Activated B cell treated with CpG ODN at 0.5 μM for 24 hours (primary cell): Measurements from ENCODE around the gene DNAJC21. TPM values are rescaled to one million over a fixed set of nuclear protein-coding genes. Genes with fewer than 3 reads are reported as not detected.
A peak's percentile ranks its signal among the peaks of the same experiment; 100 is the strongest.

Experiments used
- ATAC-seq: fragments of 200-7000 bp; cut with Tn5 transposase; one replicate; pipeline ENCODE4 v1.10.0; 2021; ENCODE audit warnings: low read depth, mild to moderate bottlenecking, moderate library complexity
- CTCF ChIA-PET: fragments of 350-600 bp; sonication (Branson Sonifier 250); formaldehyde crosslinking; loops from one replicate; lab custom pipeline; 2021; ENCODE audit warnings: antibody characterized with exemption; lab: Charles Lee
- POLR2A ChIA-PET: fragments of 350-600 bp; sonication (Branson Sonifier 250); formaldehyde crosslinking; loops from one replicate; lab custom pipeline; 2021; ENCODE audit warnings: antibody characterized with exemption; lab: Charles Lee
- DNase-seq: peaks from one replicate; pipeline ENCODE4 v3.0.0; 2022
- H3K27ac Mint-ChIP-seq: one replicate; pipeline ENCODE4 v1.8.0; 2020; ENCODE audit warnings: mixed read lengths
- H3K27me3 Mint-ChIP-seq: one replicate; pipeline ENCODE4 v1.8.0; 2021; ENCODE audit warnings: mixed read lengths
- H3K36me3 Mint-ChIP-seq: one replicate; pipeline ENCODE4 v1.8.0; 2021; ENCODE audit warnings: low read depth, mixed read lengths
- H3K4me1 Mint-ChIP-seq: one replicate; pipeline ENCODE4 v1.8.0; 2021; ENCODE audit warnings: mixed read lengths
- H3K4me3 Mint-ChIP-seq: one replicate; pipeline ENCODE4 v1.8.0; 2020; ENCODE audit warnings: mild to moderate bottlenecking, mixed read lengths
- H3K9me3 Mint-ChIP-seq: one replicate; pipeline ENCODE4 v1.8.0; 2020; ENCODE audit warnings: mixed read lengths
- intact Hi-C: fragments of 100-400 bp; cut with micrococcal nuclease; formaldehyde crosslinking; loops from one replicate; pipeline ENCODE4 v1.15.1; 2024
- total RNA-seq: library from RNA; stranded (reverse); gene quantifications from 2 replicates; pipeline ENCODE4 v1.2.3, GENCODE V29; 2022
- TF ChIP-seq, protein P1 (sequence below): fragments of 200-600 bp; IDR thresholded peaks from one replicate; pipeline ENCODE4 v1.8.0; 2022; ENCODE audit warnings: antibody characterized with exemption, mild to moderate bottlenecking

DNAJC21 gene
- total RNA-seq: 44.0 and 48.0 TPM in 2 replicates

DNA sequence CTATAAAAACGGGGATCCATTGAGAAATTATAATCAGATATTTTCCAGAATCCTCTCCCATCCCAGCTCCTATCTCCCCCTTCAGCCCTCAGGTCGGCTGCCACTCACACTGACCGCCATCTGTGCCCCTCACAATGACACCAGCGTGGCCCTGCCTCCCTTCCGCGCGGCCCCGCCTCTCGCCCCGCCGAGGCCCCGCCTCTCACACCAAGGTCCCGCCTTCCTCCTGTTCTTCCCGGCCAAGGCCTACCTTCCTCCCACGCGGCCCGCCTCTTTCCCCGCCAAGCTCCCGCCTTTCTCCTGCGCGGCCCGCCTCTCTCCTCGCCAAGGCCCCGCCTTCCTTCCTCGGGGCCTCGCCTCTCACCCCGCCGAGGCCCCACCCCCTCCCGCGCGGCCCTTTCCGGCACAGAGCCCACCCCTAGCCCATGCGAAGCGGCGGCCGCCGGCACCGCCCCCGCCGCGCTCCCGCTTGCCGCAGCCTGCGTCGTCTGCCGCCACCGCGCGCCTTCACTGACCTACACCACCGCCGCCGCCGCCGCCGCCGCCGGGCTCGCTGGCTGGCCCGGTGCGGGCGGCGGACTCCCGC is at the start of gene DNAJC21:
TSS of gene DNAJC21 (plus strand) at position 426 of the 586 bp plus-strand sequence. CDS start 261 bp downstream, outside the sequence.
- intact Hi-C loops: loop anchor here (1.0 to 10.0 kb wide), 10 partner anchors 14 to 1948 kb away; partner anchors contain the start of genes BRIX1, LMBRD2, NIPBL and RAD1
- TF ChIP-seq, protein P1, sequence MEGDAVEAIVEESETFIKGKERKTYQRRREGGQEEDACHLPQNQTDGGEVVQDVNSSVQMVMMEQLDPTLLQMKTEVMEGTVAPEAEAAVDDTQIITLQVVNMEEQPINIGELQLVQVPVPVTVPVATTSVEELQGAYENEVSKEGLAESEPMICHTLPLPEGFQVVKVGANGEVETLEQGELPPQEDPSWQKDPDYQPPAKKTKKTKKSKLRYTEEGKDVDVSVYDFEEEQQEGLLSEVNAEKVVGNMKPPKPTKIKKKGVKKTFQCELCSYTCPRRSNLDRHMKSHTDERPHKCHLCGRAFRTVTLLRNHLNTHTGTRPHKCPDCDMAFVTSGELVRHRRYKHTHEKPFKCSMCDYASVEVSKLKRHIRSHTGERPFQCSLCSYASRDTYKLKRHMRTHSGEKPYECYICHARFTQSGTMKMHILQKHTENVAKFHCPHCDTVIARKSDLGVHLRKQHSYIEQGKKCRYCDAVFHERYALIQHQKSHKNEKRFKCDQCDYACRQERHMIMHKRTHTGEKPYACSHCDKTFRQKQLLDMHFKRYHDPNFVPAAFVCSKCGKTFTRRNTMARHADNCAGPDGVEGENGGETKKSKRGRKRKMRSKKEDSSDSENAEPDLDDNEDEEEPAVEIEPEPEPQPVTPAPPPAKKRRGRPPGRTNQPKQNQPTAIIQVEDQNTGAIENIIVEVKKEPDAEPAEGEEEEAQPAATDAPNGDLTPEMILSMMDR: no peak
- peak within 1 kb of the TSS; percentile 93 for H3K27ac Mint-ChIP-seq

DNA sequence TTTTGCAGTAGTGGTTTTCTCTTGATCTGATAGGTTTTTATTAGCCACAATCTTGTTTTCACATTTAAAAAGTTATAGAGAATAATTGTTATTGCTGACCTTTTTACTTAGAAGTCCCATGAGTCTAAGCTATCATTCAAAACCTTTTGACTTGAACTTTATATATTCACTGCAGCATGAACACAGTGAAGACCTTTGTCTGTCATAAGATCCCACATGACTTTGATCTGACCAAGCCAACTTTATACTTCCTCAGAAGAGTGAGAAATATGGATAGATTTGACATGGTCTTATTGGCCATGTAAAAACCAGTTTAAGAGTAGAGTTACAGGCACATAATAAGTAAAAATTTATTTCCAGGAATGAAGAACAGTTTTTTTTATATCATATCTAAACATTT is 48.1 kb upstream of the DNAJC21 start:
- TF ChIP-seq, protein P1: no peak
- Mint-ChIP-seq H3K27me3 (peaks cover 3% of the 10 kb centered on the region), H3K4me1 (no peaks in the 10 kb centered on the region), H3K36me3 (no peaks in the 10 kb centered on the region), H3K9me3 (peaks cover 7% of the 10 kb centered on the region), H3K4me3 (no peak overlapping the region), H3K27ac (no peak overlapping the region)
- ATAC-seq (no peak), DNase-seq (no peak)
- ChIA-PET CTCF (interaction anchor here (1.9 kb wide), 1 partner anchor 17 kb away, joined by 7 read pairs; no protein-coding TSS in a partner anchor), POLR2A (no interaction called here)
- intact Hi-C loops: no loop called here

More for the DNA sequence above, at the start of gene DNAJC21:
- ATAC-seq (peak; percentile 88), DNase-seq (peak; percentile 98)
- Mint-ChIP-seq H3K36me3 (peaks cover 37% of the 10 kb centered on the region), H3K27me3 (no peaks in the 10 kb centered on the region), H3K9me3 (no peaks in the 10 kb centered on the region), H3K4me1 (peaks cover 29% of the 10 kb centered on the region), H3K4me3 (peak within 1 kb of the TSS; percentile 97)
- ChIA-PET POLR2A (interaction anchor here (0.6 to 3.2 kb wide), 18 partner anchors 8 to 1940 kb away, joined by 3 to 125 read pairs (median 5); partner anchors contain the start of genes AMACR, BRIX1, LMBRD2 and NADK2), CTCF (interaction anchor here (2.0 kb wide), 1 partner anchor 13 kb away, joined by 15 read pairs; the partner anchor contains the start of genes BRIX1 and RAD1)

DNA sequence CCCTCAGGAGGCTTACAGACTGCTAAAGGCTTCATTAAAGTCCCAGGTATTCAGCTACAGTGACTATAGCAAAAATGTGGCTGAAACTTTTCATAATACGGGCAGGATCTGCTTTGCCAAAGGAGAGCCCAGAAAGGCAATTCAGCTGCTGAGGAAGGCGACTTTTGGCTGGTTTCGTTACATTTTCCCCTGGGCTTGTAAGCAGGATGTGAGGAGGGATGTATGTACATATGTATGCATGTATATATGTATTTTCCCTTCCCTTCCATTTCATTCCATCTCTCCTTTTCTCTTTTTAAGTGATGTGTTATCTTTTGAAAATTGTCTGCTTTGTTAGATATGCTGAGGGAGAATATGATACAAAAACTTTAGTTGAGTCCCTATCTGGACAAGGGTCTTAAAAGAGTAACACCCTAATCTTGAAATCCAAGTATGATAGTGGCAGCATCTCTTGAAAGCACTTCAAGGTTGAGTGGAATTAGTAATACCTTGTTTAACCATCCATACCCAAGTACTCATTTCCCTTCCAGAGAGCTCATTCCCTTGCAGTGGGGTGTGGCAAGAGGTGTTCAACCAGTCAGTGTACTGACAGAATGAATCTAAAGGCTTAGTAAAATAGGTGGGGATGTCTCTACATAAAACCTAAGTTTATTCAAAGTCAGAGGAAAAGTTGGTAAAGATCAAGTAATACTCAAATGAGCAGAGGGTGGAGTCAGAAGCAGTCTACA is 42.8 kb upstream of the DNAJC21 start:
- POLR2A ChIA-PET: interaction anchor here (1.0 kb wide), 1 partner anchor 47 kb away, joined by 4 read pairs; no protein-coding TSS in a partner anchor
- no peak for ATAC-seq
- Mint-ChIP-seq H3K36me3 (no peaks in the 10 kb centered on the region), H3K4me1 (no peaks in the 10 kb centered on the region), H3K9me3 (no peaks in the 10 kb centered on the region), H3K27me3 (peaks cover 3% of the 10 kb centered on the region), H3K27ac (no peak overlapping the region), H3K4me3 (no peak overlapping the region)
- intact Hi-C loops: no loop called here
- no peak for DNase-seq
- CTCF ChIA-PET: interaction anchor here (1.0 kb wide), 1 partner anchor 12 kb away, joined by 7 read pairs; no protein-coding TSS in a partner anchor
- TF ChIP-seq, protein P1: no peak

GRCh38 chr5:34889394-34889793 is 40.0 kb upstream of the DNAJC21 start:
- H3K4me1 Mint-ChIP-seq: no peaks in the 10 kb centered on the region
- TF ChIP-seq, protein P1: no peak
- H3K36me3 Mint-ChIP-seq: no peaks in the 10 kb centered on the region
- no peak overlapping the region for H3K4me3 Mint-ChIP-seq
- intact Hi-C loops: no loop called here
- ChIA-PET POLR2A (no interaction called here), CTCF (interaction anchor here (1.5 kb wide), 1 partner anchor 9 kb away, joined by 4 read pairs; no protein-coding TSS in a partner anchor)
- H3K27me3 Mint-ChIP-seq: no peaks in the 10 kb centered on the region
- no peak overlapping the region for H3K27ac Mint-ChIP-seq
- DNase-seq (no peak), ATAC-seq (no peak)
- H3K9me3 Mint-ChIP-seq: no peaks in the 10 kb centered on the region

GRCh38 chr5:34891981-34892380 is 37.4 kb upstream of the DNAJC21 start:
- H3K9me3 Mint-ChIP-seq: no peaks in the 10 kb centered on the region
- H3K27me3 Mint-ChIP-seq: no peaks in the 10 kb centered on the region
- no peak for ATAC-seq
- H3K4me3 Mint-ChIP-seq: no peak overlapping the region
- intact Hi-C loops: no loop called here
- ChIA-PET POLR2A (no interaction called here), CTCF (no interaction called here)
- H3K27ac Mint-ChIP-seq: no peak overlapping the region
- H3K36me3 Mint-ChIP-seq: no peaks in the 10 kb centered on the region
- no peaks in the 10 kb centered on the region for H3K4me1 Mint-ChIP-seq
- DNase-seq: no peak
- TF ChIP-seq, protein P1: no peak
